GM12878 (cell line): ENCODE results near the gene TBC1D2B. TPM values are rescaled to one million over a fixed set of nuclear protein-coding genes. Genes with fewer than 3 reads are reported as not detected.

Experiments used
- ATAC-seq: fragments of 200-7000 bp; cut with Tn5 transposase; 3 replicates; pipeline ENCODE4 v1.9.1; 2020; ENCODE audit warnings: mild to moderate bottlenecking, moderate library complexity
- BruUV-seq: library from RNA; stranded (reverse); fragments of 400-500 nt; replicated peaks from 2 replicates; lab custom pipeline; 2021; lab: Mats Ljungman, UMichigan
- CTCF ChIA-PET: fragments of 300-600 bp; sonication (Branson Sonifier 250); formaldehyde crosslinking; extraction: SDS; loops from one replicate; lab custom pipeline; 2021; ENCODE audit warnings: inconsistent platforms; lab: Yijun Ruan, JAX
- POLR2A ChIA-PET: fragments of 350-600 bp; formaldehyde crosslinking; extraction: SDS; loops from one replicate; lab custom pipeline; 2021; ENCODE audit warnings: inconsistent platforms; lab: Charles Lee
- RAD21 ChIA-PET: fragments of 300-600 bp; sonication (Branson Sonifier 250); formaldehyde crosslinking; loops from one replicate; lab custom pipeline; 2023; ENCODE audit warnings: antibody characterized with exemption; ENCODE audit not compliant: unreplicated experiment; lab: Charles Lee
- SMC1A ChIA-PET: fragments of 300-600 bp; sonication (Branson Sonifier 250); formaldehyde crosslinking; loops from one replicate; lab custom pipeline; 2023; ENCODE audit not compliant: unreplicated experiment, uncharacterized antibody; lab: Charles Lee
- DNase-seq: peaks from one replicate; pipeline ENCODE4 v3.0.0-alpha.2; 2011; ENCODE audit warnings: low read depth, low spot score
- FAIRE-seq: peaks from 3 replicates; lab custom pipeline; 2011; peaks lifted over from hg19 to GRCh38; lab: Jason Lieb, UNC
- H2AFZ ChIP-seq: 2 replicates; pipeline ENCODE4 v1.6.0; 2011; ENCODE audit warnings: low read depth, low read length, control low read depth; ENCODE audit not compliant: control insufficient read depth
- H3K27ac ChIP-seq: 2 replicates; pipeline ENCODE4 v1.5.1; 2011; ENCODE audit warnings: control low read depth; ENCODE audit not compliant: control insufficient read depth, insufficient read depth
- H3K27me3 ChIP-seq, 2 experiments: replicated peaks in 1 of 2; 2 replicates each; pipeline versions ENCODE4 v1.6.0 to v1.6.1; 2011; ENCODE audit warnings: low read length in 1 of 2; ENCODE audit not compliant: control insufficient read depth in 2 of 2, insufficient read depth in 2 of 2
- H3K36me3 ChIP-seq, 2 experiments: 2 replicates each; pipeline ENCODE4 v1.5.1; 2011; ENCODE audit warnings: low read length in 1 of 2; ENCODE audit not compliant: control insufficient read depth in 2 of 2, insufficient read depth in 2 of 2
- H3K4me1 ChIP-seq: 2 replicates; pipeline ENCODE4 v1.6.1; 2011; ENCODE audit warnings: mild to moderate bottlenecking, low read length, moderate library complexity, mixed read lengths; ENCODE audit not compliant: control insufficient read depth, insufficient read depth
- H3K4me2 ChIP-seq: 2 replicates; pipeline ENCODE4 v1.6.0; 2011; ENCODE audit warnings: control low read depth; ENCODE audit not compliant: control insufficient read depth, insufficient read depth
- H3K4me3 ChIP-seq: fragments of 200-600 bp; sonication (generic); 2 replicates; pipeline ENCODE4 v1.5.1; 2016
- H3K79me2 ChIP-seq: 2 replicates; pipeline ENCODE4 v1.6.0; 2011; ENCODE audit warnings: low read length; ENCODE audit not compliant: control insufficient read depth, insufficient read depth
- H3K9ac ChIP-seq: 2 replicates; pipeline ENCODE4 v1.8.0; 2011; ENCODE audit warnings: low read length, control low read depth, mixed read lengths; ENCODE audit not compliant: control insufficient read depth, insufficient read depth
- H3K9me3 ChIP-seq: replicated peaks from 3 replicates; pipeline ENCODE4 v1.5.1; 2011; ENCODE audit warnings: mild to moderate bottlenecking, low read length; ENCODE audit not compliant: control insufficient read depth, insufficient read depth
- H4K20me1 ChIP-seq: 2 replicates; pipeline ENCODE4 v1.6.0; 2011; ENCODE audit not compliant: control insufficient read depth, insufficient read depth
- ASH2L ChIP-seq: fragments of 300-600, 200-600 bp; sonication (generic); IDR thresholded peaks from 2 replicates; pipeline ENCODE4 v1.6.1; 2017; ENCODE audit warnings: low read depth, mild to moderate bottlenecking, borderline replicate concordance
- ATF2 ChIP-seq: IDR thresholded peaks from 2 replicates; pipeline ENCODE4 v1.6.1; 2012; ENCODE audit warnings: low read length, inconsistent platforms
- CBFB ChIP-seq: IDR thresholded peaks from 2 replicates; pipeline ENCODE4 v1.6.1; 2016; ENCODE audit warnings: antibody characterized with exemption, low read depth
- CBX3 ChIP-seq: fragments of 200-600 bp; sonication (generic); IDR thresholded peaks from 2 replicates; pipeline ENCODE4 v1.6.1; 2016; ENCODE audit warnings: low read depth, borderline replicate concordance
- DPF2 ChIP-seq: fragments of 450-650 bp; IDR thresholded peaks from 2 replicates; pipeline ENCODE4 v1.6.1; 2017; ENCODE audit warnings: mild to moderate bottlenecking
- E2F4 ChIP-seq: IDR thresholded peaks from 2 replicates; pipeline ENCODE4 v1.6.1; 2012; ENCODE audit warnings: low read depth, low read length, improper control_type of control experiment
- FOS ChIP-seq: IDR thresholded peaks from 3 replicates; pipeline ENCODE4 v1.6.1; 2011; ENCODE audit warnings: borderline replicate concordance; ENCODE audit not compliant: insufficient read length; ENCODE audit errors: extremely low read depth
- IKZF1 ChIP-seq: fragments of 450-650 bp; conservative IDR thresholded peaks from 2 replicates; pipeline ENCODE4 v1.6.1; 2017; ENCODE audit warnings: antibody characterized with exemption, mild to moderate bottlenecking
- KAT2A ChIP-seq: conservative IDR thresholded peaks from 2 replicates; pipeline ENCODE4 v1.6.1; 2011; ENCODE audit warnings: low read depth, low read length; ENCODE audit not compliant: control insufficient read depth
- MEF2B ChIP-seq: fragments of 450-650 bp; IDR thresholded peaks from 2 replicates; pipeline ENCODE4 v1.6.1; 2018; ENCODE audit warnings: mild to moderate bottlenecking, moderate library complexity; ENCODE audit not compliant: partially characterized antibody, poor library complexity, severe bottlenecking
- NFYA ChIP-seq: IDR thresholded peaks from 2 replicates; pipeline ENCODE4 v1.6.1; 2011; ENCODE audit warnings: low read depth, mild to moderate bottlenecking, low read length, improper control_type of control experiment, borderline replicate concordance
- NR2C2 ChIP-seq: IDR thresholded peaks from 2 replicates; pipeline ENCODE4 v1.6.1; 2011; ENCODE audit warnings: borderline replicate concordance, low read depth; ENCODE audit not compliant: control insufficient read depth, insufficient read length
- SMAD5 ChIP-seq: IDR thresholded peaks from 2 replicates; pipeline ENCODE4 v1.6.1; 2016; ENCODE audit warnings: antibody characterized with exemption, low read depth
- SRF ChIP-seq, 2 experiments: IDR thresholded peaks; 2 replicates each; pipeline ENCODE4 v1.6.1; 2011; ENCODE audit warnings: low read depth in 2 of 2, low read length in 2 of 2, mild to moderate bottlenecking in 1 of 2, moderate library complexity in 1 of 2
- TCF3 ChIP-seq: IDR thresholded peaks from 2 replicates; pipeline ENCODE4 v1.6.1; 2012; ENCODE audit warnings: low read depth, mild to moderate bottlenecking, low read length, borderline replicate concordance; ENCODE audit not compliant: insufficient read depth
- ZNF24 ChIP-seq: fragments of 450-650 bp; IDR thresholded peaks from 2 replicates; pipeline ENCODE4 v1.6.1; 2017; ENCODE audit warnings: antibody characterized with exemption, mild to moderate bottlenecking
- ZSCAN29 ChIP-seq: fragments of 450-650 bp; IDR thresholded peaks from 2 replicates; pipeline ENCODE4 v1.6.1; 2017; ENCODE audit warnings: mild to moderate bottlenecking, moderate library complexity
- WGBS: methylation state at CpG from one replicate; pipeline ENCODE4 v1.1.6; 2016; ENCODE audit warnings: low lambda C conversion rate; ENCODE audit not compliant: insufficient replicate concordance, insufficient coverage; ENCODE audit errors: missing lambda C conversion rate; 5-methylcytosine and 5-hydroxymethylcytosine counted together
- in situ Hi-C: fragments of 300-500 bp; cut with MboI; formaldehyde crosslinking; loops from 9 replicates; pipeline ENCODE4 v1.14.3; 2018; ENCODE audit warnings: mixed read lengths
- intact Hi-C: fragments of 100-400 bp; cut with micrococcal nuclease; formaldehyde crosslinking; loops from one replicate; pipeline ENCODE4 v1.14.2; 2022; ENCODE audit not compliant: unreplicated experiment
- polyA plus RNA-seq, 11 experiments: library from polyadenylated mRNA; depleted of rRNA in 4 of 11; unstranded in 6 of 11; stranded (reverse) in 5 of 11; fragments of >200 nt; fragmentation: Nextera tagmentation in 4 of 11; fragmentation: Illumina TruSeq in 1 of 11; extraction: Ambion mirVana in 4 of 11; extraction: Trizol in 1 of 11; gene quantifications; 1 replicate in 1 of 11; 2 replicates in 10 of 11; pipeline versions ENCODE4 v1.2.1 to v1.2.3, GENCODE V29; 2011 to 2016; ENCODE audit warnings: inconsistent platforms in 2 of 11, missing spikeins in 2 of 11, low read depth in 1 of 11
- total RNA-seq, 4 experiments: library from RNA; depleted of rRNA in 3 of 4; stranded (reverse); fragments of >200 nt in 3 of 4; fragmentation: Illumina TruSeq in 1 of 4; extraction: Trizol in 1 of 4; gene quantifications; 2 replicates each; pipeline versions ENCODE4 v1.2.1 to v1.2.3, GENCODE V29; 2013 to 2021

TBC1D2B gene
- total and polyA plus RNA-seq, 10 of the 15 experiments (the other 5 are each of a cell fraction or from before 2014, with no cell fraction given), result 1.3 to 53.4 (median 19.4) TPM

- RAD21 ChIA-PET, result interaction anchor here (1.2 to 9.0 kb wide), 3 partner anchors 15 to 54 kb away, joined by 3 to 170 read pairs (median 5); no protein-coding TSS in a partner anchor
- no TSS peak for BruUV-seq
- intact Hi-C loops (no loop called here), in situ Hi-C loops (no loop called here)
- POLR2A ChIA-PET, result interaction anchor here (0.6 to 6.0 kb wide), 4 partner anchors 9 to 19 kb away, joined by 3 to 79 read pairs (median 4); no protein-coding TSS in a partner anchor
- SMC1A ChIA-PET, result interaction anchor here (0.9 to 14.4 kb wide), 7 partner anchors 8 to 30 kb away, joined by 3 to 305 read pairs (median 4); no protein-coding TSS in a partner anchor
- H3K4me3 ChIP-seq, result no peak overlapping the region
- FAIRE-seq (no peak), DNase-seq (no peak), ATAC-seq (no peak)
- 52% methylated on average over 2 of the region's 2 CpGs for WGBS
- CTCF ChIA-PET, result interaction anchor here (0.8 to 9.1 kb wide), 6 partner anchors 9 to 55 kb away, joined by 3 to 158 read pairs (median 3); partner anchors contain the start of gene TBC1D2B
- peaks cover 49% of the 10 kb centered on the region for H3K79me2 ChIP-seq
- no peak overlapping the region for H2AFZ ChIP-seq
- peaks cover 5 to 14% of the 10 kb centered on the region in 2 experiments for H3K36me3 ChIP-seq
- no peaks in the 10 kb centered on the region for H3K9me3 ChIP-seq
- H3K4me1 ChIP-seq, result peaks cover 71% of the 10 kb centered on the region
- no peaks in the 10 kb centered on the region for H4K20me1 ChIP-seq
- no peaks in the 10 kb centered on the region for H3K27me3 ChIP-seq
- no peak overlapping the region for H3K9ac ChIP-seq
- no peak overlapping the region for H3K4me2 ChIP-seq
- H3K27ac ChIP-seq, result no peak overlapping the region
- TF ChIP-seq NFYA (no peak), SRF (IDR thresholded peaks at IDR 0.05; ENCODE audit: low read depth in 2 of 2, low read length in 2 of 2) (no peak), FOS (no peak), KAT2A (no peak), CBX3 (no peak), IKZF1 (no peak), MEF2B (no peak), ASH2L (no peak), ZNF24 (no peak), SMAD5 (no peak), E2F4 (no peak), DPF2 (no peak), TCF3 (no peak), NR2C2 (no peak), ATF2 (no peak), CBFB (no peak), ZSCAN29 (no peak)
Observed at GRCh38 chr15:78054518-78054917, 23.0 kb downstream of the TBC1D2B start.
